Testis (tissue), 2 donors: ENCODE measurements around the gene FAM20A.

Source experiments
- POLR2A ChIP-seq: fragments of 450-650 bp; IDR thresholded peaks from one replicate; pipeline ENCODE4 v1.6.1; 2017; ENCODE audit warnings: antibody characterized with exemption, mild to moderate bottlenecking, moderate library complexity
- TF ChIP-seq, protein P1 (sequence below), 3 experiments: fragments of 450-650 bp in 2 of 3; fragments of 200-600 bp in 1 of 3; sonication (generic) in 1 of 3; IDR thresholded peaks; one replicate each; pipeline ENCODE4 v1.5.1; 2016 to 2019; ENCODE audit warnings: antibody characterized with exemption in 3 of 3, mild to moderate bottlenecking in 2 of 3, moderate library complexity in 1 of 3

DNA sequence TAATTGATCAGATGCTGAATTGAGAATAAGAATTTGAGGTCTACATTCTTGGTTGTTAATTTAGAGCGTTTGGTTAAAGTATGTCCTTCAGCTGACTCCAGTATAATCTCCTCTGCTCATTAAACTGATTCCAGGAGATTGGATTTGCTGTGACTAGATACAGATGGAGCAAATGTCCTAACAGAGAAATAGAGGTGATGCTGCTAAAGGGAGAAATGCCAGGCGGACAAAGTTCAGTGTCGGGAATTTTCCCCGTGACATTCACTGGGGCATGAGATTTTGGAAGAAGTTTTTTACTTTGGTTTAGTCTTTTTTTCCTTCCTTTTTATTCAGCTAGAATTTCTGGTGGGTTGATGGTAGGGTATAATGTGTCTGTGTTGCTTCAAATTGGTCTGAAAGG, 69.9 kb downstream of the FAM20A start:
- no peak for TF ChIP-seq POLR2A
- TF ChIP-seq, protein P1, sequence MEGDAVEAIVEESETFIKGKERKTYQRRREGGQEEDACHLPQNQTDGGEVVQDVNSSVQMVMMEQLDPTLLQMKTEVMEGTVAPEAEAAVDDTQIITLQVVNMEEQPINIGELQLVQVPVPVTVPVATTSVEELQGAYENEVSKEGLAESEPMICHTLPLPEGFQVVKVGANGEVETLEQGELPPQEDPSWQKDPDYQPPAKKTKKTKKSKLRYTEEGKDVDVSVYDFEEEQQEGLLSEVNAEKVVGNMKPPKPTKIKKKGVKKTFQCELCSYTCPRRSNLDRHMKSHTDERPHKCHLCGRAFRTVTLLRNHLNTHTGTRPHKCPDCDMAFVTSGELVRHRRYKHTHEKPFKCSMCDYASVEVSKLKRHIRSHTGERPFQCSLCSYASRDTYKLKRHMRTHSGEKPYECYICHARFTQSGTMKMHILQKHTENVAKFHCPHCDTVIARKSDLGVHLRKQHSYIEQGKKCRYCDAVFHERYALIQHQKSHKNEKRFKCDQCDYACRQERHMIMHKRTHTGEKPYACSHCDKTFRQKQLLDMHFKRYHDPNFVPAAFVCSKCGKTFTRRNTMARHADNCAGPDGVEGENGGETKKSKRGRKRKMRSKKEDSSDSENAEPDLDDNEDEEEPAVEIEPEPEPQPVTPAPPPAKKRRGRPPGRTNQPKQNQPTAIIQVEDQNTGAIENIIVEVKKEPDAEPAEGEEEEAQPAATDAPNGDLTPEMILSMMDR (IDR thresholded peaks at IDR 0.05): no peak
